Peyer's patch (tissue), 4 donors: ENCODE results near the gene GNL2. TPM values are rescaled to one million over a fixed set of nuclear protein-coding genes. Genes with fewer than 3 reads are reported as not detected.

ENCODE experiments used
- DNase-seq, 3 donors: peaks; one replicate each; pipeline ENCODE4 v3.0.0-alpha.2; 2017 to 2019
- H3K27ac ChIP-seq, 4 donors: fragments of 200-600 bp; sonication (generic); one replicate each; pipeline ENCODE4 v1.5.1; 2016 to 2019
- H3K27me3 ChIP-seq, 2 donors: fragments of 200-600 bp; sonication (generic); one replicate each; pipeline ENCODE4 v1.5.1; 2019
- H3K36me3 ChIP-seq, 3 donors: fragments of 200-600 bp; sonication (generic); one replicate each; pipeline ENCODE4 v1.5.1; 2016 to 2019
- H3K4me1 ChIP-seq, 4 donors: fragments of 200-600 bp; sonication (generic); one replicate each; pipeline ENCODE4 v1.5.1; 2016 to 2019
- H3K4me3 ChIP-seq, 4 donors: fragments of 200-600 bp; sonication (generic); 1 replicate in 3 of 4; 2 replicates in 1 of 4; pipeline ENCODE4 v1.5.1; 2016 to 2019; ENCODE audit warnings: mild to moderate bottlenecking in 1 of 4
- H3K9me3 ChIP-seq, 4 donors: fragments of 200-600 bp; sonication (generic); one replicate each; pipeline ENCODE4 v1.5.1; 2016 to 2019; ENCODE audit warnings: mild to moderate bottlenecking in 1 of 4
- POLR2A ChIP-seq, 2 donors: fragments of 450-650 bp; IDR thresholded peaks; one replicate each; pipeline ENCODE4 v1.5.1; 2017; ENCODE audit warnings: antibody characterized with exemption in 2 of 2, mild to moderate bottlenecking in 2 of 2, moderate library complexity in 2 of 2
- total RNA-seq, 4 donors: library from RNA; depleted of rRNA; stranded (reverse); fragments of >200 nt; gene quantifications; one replicate each; pipeline ENCODE4 v1.1.0, GENCODE V29; 2016
- TF ChIP-seq, protein P1 (sequence below), 6 experiments: fragments of 450-650 bp in 4 of 6; fragments of 200-600 bp in 2 of 6; sonication (generic) in 1 of 6; IDR thresholded peaks; one replicate each; pipeline ENCODE4 v1.5.1; 2017 to 2019; ENCODE audit warnings: antibody characterized with exemption in 6 of 6, mild to moderate bottlenecking in 3 of 6, moderate library complexity in 1 of 6

GNL2 gene
- total RNA-seq, 4 donors from 2014 or later: 27.5 to 56.9 (median 49.9) TPM

GRCh38 chr1:37557402-37557801 is 38.3 kb downstream of the GNL2 start:
- TF ChIP-seq, protein P1, sequence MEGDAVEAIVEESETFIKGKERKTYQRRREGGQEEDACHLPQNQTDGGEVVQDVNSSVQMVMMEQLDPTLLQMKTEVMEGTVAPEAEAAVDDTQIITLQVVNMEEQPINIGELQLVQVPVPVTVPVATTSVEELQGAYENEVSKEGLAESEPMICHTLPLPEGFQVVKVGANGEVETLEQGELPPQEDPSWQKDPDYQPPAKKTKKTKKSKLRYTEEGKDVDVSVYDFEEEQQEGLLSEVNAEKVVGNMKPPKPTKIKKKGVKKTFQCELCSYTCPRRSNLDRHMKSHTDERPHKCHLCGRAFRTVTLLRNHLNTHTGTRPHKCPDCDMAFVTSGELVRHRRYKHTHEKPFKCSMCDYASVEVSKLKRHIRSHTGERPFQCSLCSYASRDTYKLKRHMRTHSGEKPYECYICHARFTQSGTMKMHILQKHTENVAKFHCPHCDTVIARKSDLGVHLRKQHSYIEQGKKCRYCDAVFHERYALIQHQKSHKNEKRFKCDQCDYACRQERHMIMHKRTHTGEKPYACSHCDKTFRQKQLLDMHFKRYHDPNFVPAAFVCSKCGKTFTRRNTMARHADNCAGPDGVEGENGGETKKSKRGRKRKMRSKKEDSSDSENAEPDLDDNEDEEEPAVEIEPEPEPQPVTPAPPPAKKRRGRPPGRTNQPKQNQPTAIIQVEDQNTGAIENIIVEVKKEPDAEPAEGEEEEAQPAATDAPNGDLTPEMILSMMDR (IDR thresholded peaks at IDR 0.05): no peak
- no peak for TF ChIP-seq POLR2A (IDR thresholded peaks at IDR 0.05)
- H3K9me3 ChIP-seq: no peaks in the 10 kb centered on the region
- H3K36me3 ChIP-seq: peaks cover 0 to under 1% (median 0%) of the 10 kb centered on the region in 3 donors
- no peaks in the 10 kb centered on the region for H3K27me3 ChIP-seq
- DNase-seq: no peak
- H3K27ac ChIP-seq: peak overlapping the region in 1 of 4 donors; percentile 37
- H3K4me3 ChIP-seq: peak overlapping the region in 2 of 4 donors; percentile 38 to 40
- H3K4me1 ChIP-seq: peaks cover 0 to 15% (median 5%) of the 10 kb centered on the region in 4 donors

DNA sequence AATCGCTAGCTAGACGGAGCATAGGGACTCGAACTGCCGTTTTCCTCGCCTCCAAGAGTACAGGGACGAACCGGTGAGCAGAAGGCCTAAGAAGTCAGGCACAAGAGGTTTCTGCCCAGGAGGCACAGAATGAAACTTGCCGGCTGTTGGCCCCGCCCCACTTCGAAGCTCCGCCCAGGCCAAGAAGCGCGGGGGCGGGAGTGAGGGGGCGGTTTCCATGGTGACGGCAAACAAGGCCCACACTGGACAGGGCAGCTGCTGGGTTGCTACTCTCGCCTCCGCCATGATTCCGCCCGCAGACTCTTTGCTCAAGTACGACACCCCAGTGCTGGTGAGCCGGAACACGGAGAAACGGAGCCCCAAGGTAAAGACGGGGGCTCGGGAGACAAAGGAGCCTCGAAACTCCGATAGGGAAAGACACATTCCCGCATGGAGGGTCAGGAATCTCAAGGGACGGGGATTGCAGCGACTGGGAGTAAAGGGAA is 39.0 kb downstream of the GNL2 start, which contains the start of gene DNALI1:
DNALI1 (plus strand) TSS at position 229 of the 485 bp plus-strand sequence; CDS start at position 284, 55 bp downstream.
- peaks cover 0 to 7% (median 0%) of the 10 kb centered on the region in 3 donors for H3K36me3 ChIP-seq
- DNase-seq: peak; percentile 31 to 87 (median 79)
- H3K4me1 ChIP-seq: peaks cover 0 to 17% (median 5%) of the 10 kb centered on the region in 4 donors
- H3K4me3 ChIP-seq: peak within 1 kb of the TSS in 2 of 4 donors; percentile 38 to 40
- TF ChIP-seq, protein P1 (IDR thresholded peaks at IDR 0.05): no peak
- no peak for TF ChIP-seq POLR2A (IDR thresholded peaks at IDR 0.05)
- H3K9me3 ChIP-seq: no peaks in the 10 kb centered on the region
- peak within 1 kb of the TSS in 1 of 4 donors; percentile 37 for H3K27ac ChIP-seq
- H3K27me3 ChIP-seq: no peaks in the 10 kb centered on the region

GRCh38 chr1:37553927-37554808 is 41.6 kb downstream of the GNL2 start, which contains the start of gene SNIP1:
TSS of gene SNIP1 (minus strand) at chr1:37554293. CDS start at chr1:37554229, 64 bp downstream.
- DNase-seq: peak; percentile 89 to 97 (median 90)
- peaks cover 0 to 24% (median 0%) of the 10 kb centered on the region in 3 donors for H3K36me3 ChIP-seq
- no peaks in the 10 kb centered on the region for H3K27me3 ChIP-seq
- peak; percentile 69 to 82 for TF ChIP-seq POLR2A (IDR thresholded peaks at IDR 0.05)
- TF ChIP-seq, protein P1 (IDR thresholded peaks at IDR 0.05): no peak
- H3K4me3 ChIP-seq: peak within 1 kb of the TSS; percentile 71 to 94 (median 79)
- H3K9me3 ChIP-seq: no peaks in the 10 kb centered on the region
- peak within 1 kb of the TSS; percentile 81 to 89 (median 84) for H3K27ac ChIP-seq
- peaks cover 0 to 17% (median 5%) of the 10 kb centered on the region in 4 donors for H3K4me1 ChIP-seq

GRCh38 chr1:37553598-37553926 is 42.2 kb downstream of the GNL2 start:
- Histone ChIP-seq H3K27me3 (no peaks in the 10 kb centered on the region), H3K27ac (peak overlapping the region; percentile 81 to 89 (median 84)), H3K4me3 (peak overlapping the region; percentile 71 to 94 (median 79)), H3K36me3 (peaks cover 0 to 28% (median 0%) of the 10 kb centered on the region in 3 donors), H3K9me3 (no peaks in the 10 kb centered on the region), H3K4me1 (peaks cover 0 to 17% (median 5%) of the 10 kb centered on the region in 4 donors)
- TF ChIP-seq POLR2A (IDR thresholded peaks at IDR 0.05): no peak
- TF ChIP-seq, protein P1 (IDR thresholded peaks at IDR 0.05): no peak
- DNase-seq: no peak

DNA sequence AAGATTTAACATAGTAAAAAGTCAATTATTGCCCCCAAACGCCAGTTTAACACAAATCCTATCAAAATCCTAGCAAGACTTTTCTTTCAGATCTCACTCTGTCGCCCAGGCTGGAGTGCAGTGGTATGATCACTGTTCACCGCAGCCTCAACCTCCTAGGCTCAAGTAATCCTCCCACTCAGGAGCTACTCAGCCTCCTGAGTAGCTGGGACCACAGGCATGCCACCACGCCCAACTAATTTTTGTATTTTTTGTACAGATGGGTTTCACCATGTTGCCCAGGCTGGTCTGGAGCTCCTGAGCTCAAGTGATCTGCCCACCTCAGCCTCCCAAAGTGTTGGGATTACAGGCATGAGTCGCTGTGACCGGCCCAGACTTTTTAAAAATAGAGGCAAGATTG is 46.4 kb downstream of the GNL2 start:
- no peaks in the 10 kb centered on the region for H3K27me3 ChIP-seq
- TF ChIP-seq, protein P1 (IDR thresholded peaks at IDR 0.05): no peak
- TF ChIP-seq POLR2A (IDR thresholded peaks at IDR 0.05): no peak
- H3K4me3 ChIP-seq: no peak overlapping the region
- no peak for DNase-seq
- H3K36me3 ChIP-seq: peaks cover 0 to 70% (median 0%) of the 10 kb centered on the region in 3 donors
- H3K4me1 ChIP-seq: peaks cover 0 to 10% (median 5%) of the 10 kb centered on the region in 4 donors
- H3K9me3 ChIP-seq: no peaks in the 10 kb centered on the region
- no peak overlapping the region for H3K27ac ChIP-seq
